Calu3 (cell line): ENCODE measurements around the gene FAM227A. TPM values are rescaled to one million over a fixed set of nuclear protein-coding genes. Genes with fewer than 3 reads are reported as not detected.

Experiments used
- BruUV-seq: library from RNA; stranded (reverse); fragments of 400-500 nt; replicated peaks from 2 replicates; lab custom pipeline; 2021; lab: Mats Ljungman, UMichigan
- CTCF ChIA-PET: fragments of 300-600 bp; sonication (Branson Sonifier 250); formaldehyde crosslinking; loops from one replicate; lab custom pipeline; 2022; ENCODE audit warnings: antibody characterized with exemption; lab: Charles Lee
- DNase-seq: peaks from one replicate; pipeline ENCODE4 v3.0.0; 2022
- H3K27ac Mint-ChIP-seq: one replicate; pipeline ENCODE4 v1.8.0; 2022; ENCODE audit warnings: mixed read lengths; ENCODE audit not compliant: unreplicated experiment
- H3K27me3 Mint-ChIP-seq: one replicate; pipeline ENCODE4 v1.8.0; 2022; ENCODE audit warnings: mixed read lengths; ENCODE audit not compliant: unreplicated experiment
- H3K36me3 Mint-ChIP-seq: one replicate; pipeline ENCODE4 v1.8.0; 2022; ENCODE audit warnings: mild to moderate bottlenecking, moderate library complexity, mixed read lengths; ENCODE audit not compliant: insufficient read depth, unreplicated experiment
- H3K4me1 Mint-ChIP-seq: one replicate; pipeline ENCODE4 v1.8.0; 2022; ENCODE audit warnings: mild to moderate bottlenecking, low read depth, mixed read lengths; ENCODE audit not compliant: unreplicated experiment
- H3K4me3 Mint-ChIP-seq: one replicate; pipeline ENCODE4 v1.8.0; 2022; ENCODE audit warnings: mild to moderate bottlenecking, low read depth, moderate library complexity, mixed read lengths; ENCODE audit not compliant: unreplicated experiment
- H3K9me3 Mint-ChIP-seq: one replicate; pipeline ENCODE4 v1.8.0; 2022; ENCODE audit warnings: low read depth, mixed read lengths; ENCODE audit not compliant: unreplicated experiment
- CTCF ChIP-seq: fragments of 200-600 bp; IDR thresholded peaks from one replicate; pipeline ENCODE4 v1.8.0; 2022; ENCODE audit warnings: antibody characterized with exemption; ENCODE audit not compliant: unreplicated experiment
- intact Hi-C: fragments of 100-400 bp; cut with micrococcal nuclease; formaldehyde crosslinking; loops from one replicate; pipeline ENCODE4 v1.10.0; 2022; ENCODE audit not compliant: unreplicated experiment
- total RNA-seq: library from RNA; stranded (reverse); gene quantifications from 2 replicates; pipeline ENCODE4 v1.2.3, GENCODE V29; 2022

FAM227A gene
- total RNA-seq, 1 experiment from 2014 or later = 9.6 TPM

GRCh38 chr22:38613588-38613987, 42.6 kb downstream of the FAM227A start:
- DNase-seq = no peak
- H3K4me3 Mint-ChIP-seq = no peak overlapping the region
- no peaks in the 10 kb centered on the region for H3K4me1 Mint-ChIP-seq
- H3K36me3 Mint-ChIP-seq = peaks cover 22% of the 10 kb centered on the region
- TF ChIP-seq CTCF = no peak
- CTCF ChIA-PET = interaction anchor here (0.6 kb wide), 1 partner anchor 97 kb away, joined by 4 read pairs; no protein-coding TSS in a partner anchor
- intact Hi-C loops = no loop called here
- no peaks in the 10 kb centered on the region for H3K27me3 Mint-ChIP-seq
- H3K9me3 Mint-ChIP-seq = peaks cover 4% of the 10 kb centered on the region
- H3K27ac Mint-ChIP-seq = no peak overlapping the region
- BruUV-seq = no TSS peak

- no peak overlapping the region for H3K27ac Mint-ChIP-seq
- CTCF ChIA-PET = interaction anchor here (0.6 kb wide), 1 partner anchor 112 kb away, joined by 3 read pairs; no protein-coding TSS in a partner anchor
- H3K4me1 Mint-ChIP-seq = no peaks in the 10 kb centered on the region
- no peak for DNase-seq
- H3K27me3 Mint-ChIP-seq = no peaks in the 10 kb centered on the region
- H3K9me3 Mint-ChIP-seq = no peaks in the 10 kb centered on the region
- no peak overlapping the region for H3K4me3 Mint-ChIP-seq
- peaks cover 13% of the 10 kb centered on the region for H3K36me3 Mint-ChIP-seq
- intact Hi-C loops = no loop called here
- BruUV-seq = no TSS peak
- TF ChIP-seq CTCF = no peak
Measured at GRCh38 chr22:38612217-38613006, 43.8 kb downstream of the FAM227A start.

- Mint-ChIP-seq H3K9me3 (no peaks in the 10 kb centered on the region), H3K36me3 (peaks cover 16% of the 10 kb centered on the region), H3K27me3 (no peaks in the 10 kb centered on the region), H3K4me1 (peaks cover 2% of the 10 kb centered on the region), H3K27ac (no peak overlapping the region), H3K4me3 (no peak overlapping the region)
- BruUV-seq = no TSS peak
- CTCF ChIA-PET = no interaction called here
- TF ChIP-seq CTCF = no peak
- intact Hi-C loops = no loop called here
- DNase-seq = no peak
Measured at GRCh38 chr22:38611559-38611958, 44.6 kb downstream of the FAM227A start.

GRCh38 chr22:38610234-38610633, 46.0 kb downstream of the FAM227A start:
- TF ChIP-seq CTCF = no peak
- H3K4me1 Mint-ChIP-seq = peaks cover 8% of the 10 kb centered on the region
- CTCF ChIA-PET = no interaction called here
- no peak overlapping the region for H3K4me3 Mint-ChIP-seq
- no TSS peak for BruUV-seq
- intact Hi-C loops = no loop called here
- no peak overlapping the region for H3K27ac Mint-ChIP-seq
- no peak for DNase-seq
- H3K27me3 Mint-ChIP-seq = no peaks in the 10 kb centered on the region
- peaks cover 14% of the 10 kb centered on the region for H3K36me3 Mint-ChIP-seq
- no peaks in the 10 kb centered on the region for H3K9me3 Mint-ChIP-seq
